SK-N-SH (cell line): Measurements from ENCODE around the gene S100A6. TPM values are rescaled to one million over a fixed set of nuclear protein-coding genes. Genes with fewer than 3 reads are reported as not detected.

Source experiments
- CTCF ChIA-PET: fragments of 300-600, 350-600 bp; formaldehyde crosslinking; extraction: SDS; loops from one replicate; lab custom pipeline; 2021; lab: Yijun Ruan, JAX
- POLR2A ChIA-PET: fragments of 350-600 bp; sonication (Branson Sonifier 250); formaldehyde crosslinking; extraction: SDS; loops from one replicate; lab custom pipeline; 2020; ENCODE audit warnings: antibody characterized with exemption, inconsistent platforms; lab: Yijun Ruan, JAX
- DNase-seq: peaks from one replicate; pipeline ENCODE4 v3.0.0; 2012
- H2AFZ ChIP-seq: fragments of 200-600 bp; sonication (generic); 2 replicates; pipeline ENCODE4 v1.8.1; 2016; ENCODE audit warnings: antibody characterized with exemption, mild to moderate bottlenecking, low read depth
- H3F3A ChIP-seq: fragments of 200-600 bp; sonication (generic); replicated peaks from 2 replicates; pipeline ENCODE3; 2016; ENCODE audit warnings: antibody characterized with exemption, mild to moderate bottlenecking; ENCODE audit not compliant: insufficient read depth
- H3K27ac ChIP-seq, 2 experiments: fragments of 200-500 bp in 1 of 2; fragments of 200-600 bp in 1 of 2; sonication (Bioruptor generic) in 1 of 2; sonication (generic), shearing (Covaris generic) in 1 of 2; 2 replicates each; pipeline versions ENCODE4 v1.5.1 to v1.6.1; 2014 to 2016; ENCODE audit warnings: low read depth in 2 of 2, inconsistent platforms in 1 of 2, low read length in 1 of 2, mild to moderate bottlenecking in 1 of 2, mixed read lengths in 1 of 2
- H3K27me3 ChIP-seq: fragments of 200-600 bp; sonication (generic), shearing (Covaris generic); 2 replicates; pipeline ENCODE4 v1.6.1; 2016; ENCODE audit warnings: mixed run types; ENCODE audit not compliant: insufficient read depth
- H3K36me3 ChIP-seq, 2 experiments: fragments of 200-500 bp in 1 of 2; fragments of 200-600 bp in 1 of 2; sonication (Bioruptor generic) in 1 of 2; sonication (generic) in 1 of 2; replicated peaks in 1 of 2; 2 replicates each; pipeline versions ENCODE3 to v1.5.1; 2014 to 2016; ENCODE audit warnings: low read length in 1 of 2, mild to moderate bottlenecking in 1 of 2; ENCODE audit not compliant: insufficient read depth in 2 of 2, control insufficient read depth in 1 of 2
- H3K4me1 ChIP-seq, 2 experiments: fragments of 200-500 bp in 1 of 2; fragments of 200-600 bp in 1 of 2; sonication (Bioruptor generic) in 1 of 2; sonication (generic), shearing (Covaris generic) in 1 of 2; 2 replicates each; pipeline versions ENCODE4 v1.5.1 to v1.6.1; 2014 to 2016; ENCODE audit warnings: low read depth in 1 of 2, low read length in 1 of 2, mixed run types in 1 of 2; ENCODE audit not compliant: insufficient read depth in 2 of 2, control insufficient read depth in 1 of 2
- H3K4me2 ChIP-seq: fragments of 200-600 bp; sonication (generic), shearing (Covaris generic); 2 replicates; pipeline ENCODE4 v1.6.1; 2017; ENCODE audit warnings: mixed run types
- H3K4me3 ChIP-seq, 2 experiments: fragments of 200-500 bp in 1 of 2; fragments of 200-600 bp in 1 of 2; sonication (Bioruptor generic) in 1 of 2; sonication (generic), shearing (Covaris generic) in 1 of 2; 2 replicates each; pipeline versions ENCODE4 v1.5.1 to v1.8.1; 2014 to 2016; ENCODE audit warnings: low read depth in 2 of 2, inconsistent platforms in 1 of 2, low read length in 1 of 2, mild to moderate bottlenecking in 1 of 2, mixed read lengths in 1 of 2, moderate library complexity in 1 of 2
- H3K79me2 ChIP-seq: fragments of 200-600 bp; sonication (generic); 2 replicates; pipeline ENCODE4 v1.8.1; 2017; ENCODE audit warnings: mild to moderate bottlenecking; ENCODE audit not compliant: insufficient read depth
- H3K9ac ChIP-seq: fragments of 200-600 bp; sonication (generic); 2 replicates; pipeline ENCODE4 v1.6.1; 2017; ENCODE audit warnings: mixed run types
- H3K9me2 ChIP-seq: fragments of 200-600 bp; sonication (generic); 2 replicates; pipeline ENCODE4 v1.6.1; 2017; ENCODE audit warnings: mixed run types
- H3K9me3 ChIP-seq: fragments of 200-600 bp; sonication (generic); 2 replicates; pipeline ENCODE4 v1.6.1; 2017; ENCODE audit warnings: mixed run types, mild to moderate bottlenecking, moderate library complexity
- H4K20me1 ChIP-seq: fragments of 200-600 bp; sonication (generic); 2 replicates; pipeline ENCODE4 v1.6.1; 2017; ENCODE audit warnings: mild to moderate bottlenecking, mixed run types; ENCODE audit not compliant: insufficient read depth
- CHD2 ChIP-seq: fragments of 150-350 bp; IDR thresholded peaks from 2 replicates; pipeline ENCODE4 v1.6.1; 2018; ENCODE audit warnings: low read length; ENCODE audit not compliant: partially characterized antibody
- EP300 ChIP-seq, 2 experiments: IDR thresholded peaks; 2 replicates each; pipeline versions ENCODE4 v1.4.0 to v1.6.1; 2012; ENCODE audit warnings: borderline replicate concordance in 1 of 2, low read depth in 1 of 2, low read length in 1 of 2
- EZH2phosphoT487 ChIP-seq: fragments of 200-600 bp; sonication (generic); IDR thresholded peaks from 2 replicates; pipeline ENCODE4 v1.6.1; 2017; ENCODE audit warnings: low read depth, mixed run types, mild to moderate bottlenecking, antibody characterized with exemption, moderate library complexity, borderline replicate concordance
- FOSL2 ChIP-seq: IDR thresholded peaks from 2 replicates; pipeline ENCODE4 v1.4.0; 2012; ENCODE audit warnings: low read depth, mild to moderate bottlenecking, moderate library complexity, borderline replicate concordance
- GABPA ChIP-seq: IDR thresholded peaks from 2 replicates; pipeline ENCODE4 v1.4.0; 2012; ENCODE audit warnings: low read depth, mild to moderate bottlenecking
- GATA2 ChIP-seq: sonication (generic); formaldehyde crosslinking; IDR thresholded peaks from 2 replicates; pipeline ENCODE4 v1.5.0; 2020; ENCODE audit warnings: mild to moderate bottlenecking, missing genetic modification reagents
- JUND ChIP-seq: IDR thresholded peaks from 2 replicates; pipeline ENCODE4 v1.4.0; 2012
- MEF2A ChIP-seq: IDR thresholded peaks from 2 replicates; pipeline ENCODE4 v1.4.0; 2012; ENCODE audit warnings: low read depth, borderline replicate concordance
- NFIC ChIP-seq: IDR thresholded peaks from 2 replicates; pipeline ENCODE4 v1.4.0; 2012; ENCODE audit warnings: borderline replicate concordance
- NRF1 ChIP-seq: IDR thresholded peaks from 2 replicates; pipeline ENCODE4 v1.6.1; 2012; ENCODE audit warnings: low read depth, mild to moderate bottlenecking, low read length
- PBX3 ChIP-seq: IDR thresholded peaks from 2 replicates; pipeline ENCODE4; 2012
- POLR2AphosphoS5 ChIP-seq: IDR thresholded peaks from 2 replicates; pipeline ENCODE4 v1.6.1; 2012; ENCODE audit warnings: low read depth, low read length
- RXRA ChIP-seq: IDR thresholded peaks from 2 replicates; pipeline ENCODE4 v1.4.0; 2012; ENCODE audit warnings: low read depth, mild to moderate bottlenecking, borderline replicate concordance
- SIN3A ChIP-seq: IDR thresholded peaks from 2 replicates; pipeline ENCODE4 v1.6.1; 2012; ENCODE audit warnings: low read depth, mild to moderate bottlenecking, low read length, moderate library complexity, borderline replicate concordance
- TCF12 ChIP-seq: IDR thresholded peaks from 2 replicates; pipeline ENCODE4 v1.4.0; 2012
- TEAD4 ChIP-seq: IDR thresholded peaks from 2 replicates; pipeline ENCODE4 v1.4.0; 2012; ENCODE audit warnings: mild to moderate bottlenecking, borderline replicate concordance; ENCODE audit not compliant: insufficient read depth
- USF1 ChIP-seq: IDR thresholded peaks from 2 replicates; pipeline ENCODE4 v1.4.0; 2012; ENCODE audit warnings: low read depth, borderline replicate concordance
- USF2 ChIP-seq: fragments of 150-350 bp; IDR thresholded peaks from 2 replicates; pipeline ENCODE4 v1.6.1; 2017; ENCODE audit warnings: antibody characterized with exemption, low read length, low read depth, borderline replicate concordance
- YY1 ChIP-seq: IDR thresholded peaks from 2 replicates; pipeline ENCODE4 v1.4.0; 2012; ENCODE audit warnings: low read depth, mild to moderate bottlenecking
- ZBTB33 ChIP-seq: IDR thresholded peaks from 2 replicates; pipeline ENCODE4 v1.4.0; 2012; ENCODE audit warnings: low read depth, borderline replicate concordance
- WGBS: methylation state at CpG from one replicate; pipeline ENCODE4 v1.1.6; 2017; ENCODE audit warnings: low lambda C conversion rate; 5-methylcytosine and 5-hydroxymethylcytosine counted together
- polyA plus RNA-seq, 3 experiments: library from polyadenylated mRNA; depleted of rRNA; stranded (reverse); fragments of >200 nt; gene quantifications; 2 replicates each; pipeline ENCODE4 v1.2.3, GENCODE V29; 2012
- TF ChIP-seq, protein P1 (sequence below): IDR thresholded peaks from 2 replicates; pipeline ENCODE4 v1.4.0; 2012; ENCODE audit warnings: low read depth
- TF ChIP-seq, protein P2 (sequence below): IDR thresholded peaks from 2 replicates; pipeline ENCODE4 v1.6.1; 2012; ENCODE audit warnings: mild to moderate bottlenecking, low read depth, low read length, moderate library complexity

Gene S100A6
- polyA plus RNA-seq, 1 of the 3 experiments (the other 2 are of a cell fraction), result 895 TPM

- H3K4me2 ChIP-seq, result peak overlapping the region; percentile 59
- H3K9me3 ChIP-seq, result no peaks in the 10 kb centered on the region
- H4K20me1 ChIP-seq, result no peaks in the 10 kb centered on the region
- no peaks in the 10 kb centered on the region for H3K79me2 ChIP-seq
- peaks cover 15% of the 10 kb centered on the region for H3F3A ChIP-seq
- H3K27me3 ChIP-seq, result peaks cover 3% of the 10 kb centered on the region; the same call in 1 of the 2 replicates
- no peak overlapping the region for H3K4me3 ChIP-seq
- H3K9ac ChIP-seq, result peak overlapping the region; percentile 19; the same call in 1 of the 2 replicates
- no peaks in the 10 kb centered on the region for H3K9me2 ChIP-seq
- ChIA-PET POLR2A (no interaction called here), CTCF (interaction anchor here (1.0 to 16.0 kb wide), 3 partner anchors 22 to 137 kb away, joined by 4 to 336 read pairs (median 5); partner anchors contain the start of genes PGLYRP4 and S100A9)
- H2AFZ ChIP-seq, result no peak overlapping the region; the same call in 1 of the 2 replicates
- H3K4me1 ChIP-seq, result peaks cover 17 to 18% of the 10 kb centered on the region in 2 experiments; a peak in 3 of 4 replicates
- 17% methylated on average over 12 of the region's 12 CpGs for WGBS
- DNase-seq, result no peak
- peak overlapping the region in 1 of 2 experiments; percentile 70; a peak in 2 of 4 replicates for H3K27ac ChIP-seq
- H3K36me3 ChIP-seq, result no peaks in the 10 kb centered on the region
- TF ChIP-seq FOSL2 (peak; percentile 72), MEF2A (no peak), TCF12 (peak; percentile 90), SIN3A (no peak), JUND (peak; percentile 63; the same call in 1 of the 2 replicates), GABPA (no peak), NRF1 (no peak), GATA2 (CRISPR knock-in tag) (no peak), ZBTB33 (peak; percentile 68; the same call in 1 of the 2 replicates), EP300 (IDR thresholded peaks at IDR 0.05; ENCODE audit: borderline replicate concordance in 1 of 2, low read depth in 1 of 2, low read length in 1 of 2) (peak in 1 of 2 experiments; percentile 64; a peak in 1 of 4 replicates), USF1 (no peak), TEAD4 (0 out of 2 replicates have a peak, but pooled peaks have one; percentile 16), CHD2 (no peak), POLR2AphosphoS5 (peak; percentile 24; the same call in 1 of the 2 replicates), PBX3 (peak; percentile 86), USF2 (no peak), RXRA (peak; percentile 39; the same call in 1 of the 2 replicates), EZH2phosphoT487 (no peak), YY1 (no peak), NFIC (peak; percentile 92)
- TF ChIP-seq, protein P1, sequence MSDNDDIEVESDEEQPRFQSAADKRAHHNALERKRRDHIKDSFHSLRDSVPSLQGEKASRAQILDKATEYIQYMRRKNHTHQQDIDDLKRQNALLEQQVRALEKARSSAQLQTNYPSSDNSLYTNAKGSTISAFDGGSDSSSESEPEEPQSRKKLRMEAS, result peak; percentile 74
- TF ChIP-seq, protein P2, sequence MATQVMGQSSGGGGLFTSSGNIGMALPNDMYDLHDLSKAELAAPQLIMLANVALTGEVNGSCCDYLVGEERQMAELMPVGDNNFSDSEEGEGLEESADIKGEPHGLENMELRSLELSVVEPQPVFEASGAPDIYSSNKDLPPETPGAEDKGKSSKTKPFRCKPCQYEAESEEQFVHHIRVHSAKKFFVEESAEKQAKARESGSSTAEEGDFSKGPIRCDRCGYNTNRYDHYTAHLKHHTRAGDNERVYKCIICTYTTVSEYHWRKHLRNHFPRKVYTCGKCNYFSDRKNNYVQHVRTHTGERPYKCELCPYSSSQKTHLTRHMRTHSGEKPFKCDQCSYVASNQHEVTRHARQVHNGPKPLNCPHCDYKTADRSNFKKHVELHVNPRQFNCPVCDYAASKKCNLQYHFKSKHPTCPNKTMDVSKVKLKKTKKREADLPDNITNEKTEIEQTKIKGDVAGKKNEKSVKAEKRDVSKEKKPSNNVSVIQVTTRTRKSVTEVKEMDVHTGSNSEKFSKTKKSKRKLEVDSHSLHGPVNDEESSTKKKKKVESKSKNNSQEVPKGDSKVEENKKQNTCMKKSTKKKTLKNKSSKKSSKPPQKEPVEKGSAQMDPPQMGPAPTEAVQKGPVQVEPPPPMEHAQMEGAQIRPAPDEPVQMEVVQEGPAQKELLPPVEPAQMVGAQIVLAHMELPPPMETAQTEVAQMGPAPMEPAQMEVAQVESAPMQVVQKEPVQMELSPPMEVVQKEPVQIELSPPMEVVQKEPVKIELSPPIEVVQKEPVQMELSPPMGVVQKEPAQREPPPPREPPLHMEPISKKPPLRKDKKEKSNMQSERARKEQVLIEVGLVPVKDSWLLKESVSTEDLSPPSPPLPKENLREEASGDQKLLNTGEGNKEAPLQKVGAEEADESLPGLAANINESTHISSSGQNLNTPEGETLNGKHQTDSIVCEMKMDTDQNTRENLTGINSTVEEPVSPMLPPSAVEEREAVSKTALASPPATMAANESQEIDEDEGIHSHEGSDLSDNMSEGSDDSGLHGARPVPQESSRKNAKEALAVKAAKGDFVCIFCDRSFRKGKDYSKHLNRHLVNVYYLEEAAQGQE, result 0 out of 2 replicates have a peak, but pooled peaks have one; percentile 10
- TF ChIP-seq, all 33 proteins: peak for 12
Measured at GRCh38 chr1:153490272-153491051, 45.3 kb downstream of the S100A6 start.
